Inflammatory macrophage treated with lipopolysaccharide for 1 hour (primary cell): ENCODE measurements around the gene RNPEPL1.
"Not testable (repeated sequence)": the region's sequence is repeated elsewhere in the genome, so short reads cannot be mapped to it uniquely, and the experiment has no call there.

Source experiments
- DNase-seq, 2 donors: peaks; one replicate each; pipeline ENCODE4 v3.0.0-alpha.2; 2020 to 2022

RNPEPL1 gene

DNA sequence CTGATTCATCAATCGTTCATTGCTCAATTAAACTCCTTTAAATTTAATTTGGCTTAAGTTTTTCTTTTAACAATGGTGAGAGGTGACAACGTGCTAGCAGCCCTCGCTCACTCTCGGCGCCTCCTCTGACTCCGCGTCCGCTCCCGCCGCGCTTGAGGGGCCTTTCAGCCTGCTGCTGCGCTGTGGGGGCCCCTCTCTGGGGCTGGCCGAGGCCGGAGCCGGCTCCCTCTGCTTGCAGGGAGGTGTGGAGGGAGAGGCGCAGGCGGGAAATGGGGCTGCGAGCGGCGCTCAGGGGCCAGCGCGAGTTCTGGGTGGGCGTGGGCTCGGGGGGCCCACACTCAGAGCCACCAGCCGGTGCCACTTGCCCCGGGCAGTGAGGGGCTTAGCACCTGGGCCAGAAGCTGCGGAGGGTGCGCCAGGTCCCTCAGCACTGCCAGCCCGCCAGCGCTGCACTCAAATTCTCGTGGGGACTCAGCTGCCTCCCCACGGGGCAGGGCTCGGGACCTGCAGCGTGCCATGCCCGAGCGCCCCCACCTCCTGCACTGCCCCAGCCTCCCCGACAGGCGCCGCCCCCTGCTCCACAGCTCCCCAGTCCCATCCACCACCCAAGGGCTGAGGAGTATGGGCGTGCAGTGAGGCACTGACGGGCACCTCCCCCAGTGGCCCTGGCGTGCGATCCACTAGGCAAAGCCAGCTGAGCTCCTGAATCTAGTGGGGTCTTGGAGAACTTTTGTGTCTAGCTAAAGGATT lies 30.1 kb upstream of the RNPEPL1 start:
- no peak for DNase-seq

DNA sequence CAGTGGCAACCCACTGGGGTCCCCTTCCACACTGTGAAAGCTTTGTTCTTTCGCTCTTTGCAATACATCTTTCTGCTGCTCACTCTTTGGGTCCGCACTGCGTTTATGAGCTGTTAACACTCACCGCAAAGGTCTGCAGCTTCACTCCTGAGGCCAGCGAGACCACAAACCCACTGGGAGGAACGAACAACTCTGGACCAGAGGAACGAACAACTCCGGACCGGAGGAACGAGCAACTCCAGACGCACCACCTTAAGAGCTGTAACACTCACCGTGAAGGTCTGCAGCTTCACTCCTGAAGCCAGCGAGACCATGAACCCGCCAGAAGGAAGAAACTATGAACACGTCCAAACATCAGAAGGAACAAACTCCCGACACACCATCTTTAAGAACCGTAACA lies 29.2 kb upstream of the RNPEPL1 start:
- not testable (repeated sequence) for DNase-seq

DNA sequence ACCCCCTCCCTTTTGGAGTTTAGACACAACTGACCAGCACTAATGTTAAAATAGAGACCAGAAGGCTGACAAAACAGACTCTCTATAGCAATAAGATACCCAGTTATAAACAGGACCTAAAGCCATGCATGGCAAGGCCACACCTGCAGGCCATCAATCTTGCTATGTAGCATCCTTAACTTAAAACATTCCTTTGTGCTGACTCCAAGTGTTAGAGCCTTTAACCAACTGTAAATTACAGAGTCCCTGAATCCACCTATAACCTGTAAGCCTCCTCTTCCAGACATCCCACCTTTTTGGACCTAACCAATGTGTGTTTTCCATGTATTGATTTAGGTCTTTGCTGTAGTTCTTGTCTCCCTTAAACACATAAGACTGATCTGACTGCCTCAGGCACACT lies 28.4 kb upstream of the RNPEPL1 start:
- no peak for DNase-seq

DNA sequence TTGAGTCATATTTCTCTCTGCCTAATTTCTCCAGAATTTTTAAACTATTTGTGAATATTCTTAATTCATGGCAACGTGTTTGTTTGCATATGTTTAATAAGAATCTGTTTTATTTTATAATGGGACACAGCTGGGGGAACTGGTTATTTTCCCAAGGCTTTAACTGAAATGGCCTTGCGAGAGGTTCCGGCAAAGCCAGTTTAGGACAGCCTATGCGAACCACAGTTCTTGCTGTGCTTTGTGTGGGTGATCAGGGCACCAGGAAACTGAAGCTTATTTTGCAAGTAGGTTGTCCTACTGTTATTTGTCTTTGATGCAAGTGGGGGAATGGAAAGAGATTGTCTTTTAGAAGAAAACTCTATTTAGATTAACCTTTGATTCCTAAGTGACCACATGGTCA lies 17.0 kb upstream of the RNPEPL1 start:
- no peak for DNase-seq

- DNase-seq = no peak
These were observed 16.5 kb upstream of the RNPEPL1 start for GRCh38 chr2:240551811-240552210.

DNA sequence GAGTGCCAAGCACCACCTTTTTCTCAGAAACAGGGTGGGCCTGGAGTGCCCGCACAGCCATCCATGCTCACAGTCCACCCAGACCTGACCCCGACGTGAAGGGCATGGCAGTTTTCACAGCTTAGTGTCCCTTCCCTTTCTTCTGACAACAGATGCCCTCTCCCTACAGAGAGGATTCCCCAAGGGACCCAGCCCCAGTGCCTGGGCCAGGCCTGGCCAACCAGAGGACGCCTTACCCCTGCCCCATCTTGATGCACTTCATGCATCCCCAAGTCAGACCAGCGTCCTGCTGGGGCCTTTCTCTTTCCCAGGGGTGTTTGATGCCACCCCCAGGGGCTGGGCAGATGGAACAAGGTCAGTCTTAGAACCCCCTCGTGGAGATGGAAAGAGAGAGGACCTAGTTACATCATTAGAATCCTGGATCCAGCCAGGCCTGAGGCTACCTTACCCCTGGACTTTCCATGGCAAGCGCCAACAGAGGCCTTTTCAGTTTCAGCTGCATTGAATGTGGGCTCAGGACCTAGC lies 14.3 kb upstream of the RNPEPL1 start:
- DNase-seq = no peak

- DNase-seq = no peak
These were observed 13.4 kb upstream of the RNPEPL1 start for GRCh38 chr2:240554767-240555493.

- DNase-seq = no peak
These were observed 12.6 kb upstream of the RNPEPL1 start for GRCh38 chr2:240555541-240556250.

DNA sequence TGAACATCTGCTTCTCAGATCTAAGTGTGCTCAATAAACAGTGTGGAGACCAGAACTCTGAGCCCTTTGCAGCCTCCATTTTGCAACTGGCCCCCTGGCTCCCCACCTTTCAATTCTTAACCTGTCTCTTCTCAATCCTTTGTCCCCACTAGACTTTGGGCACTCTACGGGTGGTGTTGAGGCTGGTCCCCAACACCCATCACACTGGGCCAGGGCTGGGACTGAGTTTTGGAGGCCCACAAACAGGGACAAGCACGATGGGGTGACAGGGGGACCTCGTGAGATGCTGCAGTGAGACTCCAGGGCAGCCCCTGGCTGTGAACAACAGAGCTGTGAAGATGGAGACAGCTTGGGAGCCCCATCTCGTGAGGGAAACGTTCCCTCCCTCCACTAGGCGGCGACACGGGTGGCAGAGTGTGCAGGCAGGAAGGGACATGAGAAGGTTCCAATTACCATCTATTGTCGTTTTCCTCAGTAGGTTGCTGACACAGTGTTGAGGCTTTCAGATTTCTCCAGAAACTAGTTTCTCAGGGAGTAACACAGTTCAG lies 11.7 kb upstream of the RNPEPL1 start:
- DNase-seq = peak; percentile 14 to 45

- DNase-seq = no peak
These were observed 11.1 kb upstream of the RNPEPL1 start for GRCh38 chr2:240557101-240557751.

DNA sequence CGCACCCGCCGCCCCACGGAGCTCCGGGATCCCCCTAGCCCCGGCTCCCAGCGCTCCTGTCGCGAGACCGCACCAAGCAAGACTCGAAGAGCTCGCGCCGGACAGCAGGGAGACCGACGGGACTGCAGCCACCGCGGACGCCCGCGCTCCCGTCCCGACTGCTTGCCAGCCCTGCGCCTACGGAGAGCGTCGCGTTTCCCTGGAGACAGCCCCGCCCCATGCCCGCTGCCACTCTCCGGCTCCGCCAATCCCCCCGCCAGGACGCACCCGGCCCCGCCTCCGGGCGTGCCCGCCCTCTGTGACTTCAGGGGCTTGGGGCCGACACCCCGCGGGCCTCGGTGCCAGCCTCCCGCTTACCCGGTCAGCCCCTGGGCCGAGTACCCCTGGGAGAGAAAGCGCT lies 10.5 kb upstream of the RNPEPL1 start, which contains the start of gene ANKMY1:
Gene ANKMY1, minus strand, starts transcription at position 181 of the 400 bp plus-strand sequence. CDS start 653 bp downstream, outside the sequence.
- peak; percentile 72 to 79 for DNase-seq

GRCh38 chr2:240558236-240558761 lies 10.0 kb upstream of the RNPEPL1 start:
- DNase-seq = no peak

- DNase-seq = no peak
These were observed 9.0 kb upstream of the RNPEPL1 start for GRCh38 chr2:240559286-240559685.

GRCh38 chr2:240560084-240560479 lies 8.2 kb upstream of the RNPEPL1 start, which contains the start of gene DUSP28:
Gene DUSP28 (plus strand): TSS chr2:240560357. CDS start chr2:240560685, 328 bp downstream.
- DNase-seq = peak; percentile 94 to 95

DNA sequence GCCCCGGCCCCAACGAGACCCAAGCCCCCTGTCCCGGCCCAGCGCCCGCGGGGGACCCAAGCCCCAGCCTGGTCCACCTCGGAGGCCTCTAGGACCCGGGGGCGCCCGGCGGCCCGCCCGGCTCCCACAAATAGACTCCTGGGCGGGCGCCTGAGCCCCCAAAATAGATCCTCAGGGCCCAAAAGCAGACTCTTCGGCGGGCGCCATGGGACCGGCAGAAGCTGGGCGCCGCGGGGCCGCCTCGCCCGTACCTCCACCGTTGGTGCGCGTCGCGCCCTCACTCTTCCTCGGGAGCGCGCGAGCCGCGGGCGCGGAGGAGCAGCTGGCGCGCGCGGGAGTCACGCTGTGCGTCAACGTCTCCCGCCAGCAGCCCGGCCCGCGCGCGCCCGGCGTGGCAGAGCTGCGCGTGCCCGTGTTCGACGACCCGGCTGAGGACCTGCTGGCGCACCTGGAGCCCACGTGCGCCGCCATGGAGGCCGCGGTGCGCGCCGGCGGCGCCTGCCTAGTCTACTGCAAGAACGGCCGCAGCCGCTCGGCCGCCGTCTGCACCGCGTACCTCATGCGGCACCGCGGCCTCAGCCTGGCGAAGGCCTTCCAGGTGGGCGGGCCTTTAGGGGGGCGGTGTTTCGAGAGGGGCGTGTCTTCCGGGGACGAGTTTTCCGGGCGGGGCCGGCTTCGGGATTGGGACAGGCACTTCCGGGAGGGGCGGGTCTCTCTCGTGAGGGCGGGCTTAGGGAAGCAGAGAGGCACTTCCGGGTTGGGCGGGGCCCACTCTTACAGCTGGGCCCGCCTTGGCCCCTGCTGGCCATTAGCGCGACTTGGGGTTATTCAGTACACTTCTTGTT lies 7.6 kb upstream of the RNPEPL1 start:
- DNase-seq = peak; percentile 97 to 99

GRCh38 chr2:240561325-240561971 lies 6.8 kb upstream of the RNPEPL1 start:
- DNase-seq = peak; percentile 59 to 86

- not testable (repeated sequence) for DNase-seq
These were observed 5.1 kb upstream of the RNPEPL1 start for GRCh38 chr2:240563231-240563630.

GRCh38 chr2:240563951-240564560 lies 4.2 kb upstream of the RNPEPL1 start:
- DNase-seq = no peak

DNA sequence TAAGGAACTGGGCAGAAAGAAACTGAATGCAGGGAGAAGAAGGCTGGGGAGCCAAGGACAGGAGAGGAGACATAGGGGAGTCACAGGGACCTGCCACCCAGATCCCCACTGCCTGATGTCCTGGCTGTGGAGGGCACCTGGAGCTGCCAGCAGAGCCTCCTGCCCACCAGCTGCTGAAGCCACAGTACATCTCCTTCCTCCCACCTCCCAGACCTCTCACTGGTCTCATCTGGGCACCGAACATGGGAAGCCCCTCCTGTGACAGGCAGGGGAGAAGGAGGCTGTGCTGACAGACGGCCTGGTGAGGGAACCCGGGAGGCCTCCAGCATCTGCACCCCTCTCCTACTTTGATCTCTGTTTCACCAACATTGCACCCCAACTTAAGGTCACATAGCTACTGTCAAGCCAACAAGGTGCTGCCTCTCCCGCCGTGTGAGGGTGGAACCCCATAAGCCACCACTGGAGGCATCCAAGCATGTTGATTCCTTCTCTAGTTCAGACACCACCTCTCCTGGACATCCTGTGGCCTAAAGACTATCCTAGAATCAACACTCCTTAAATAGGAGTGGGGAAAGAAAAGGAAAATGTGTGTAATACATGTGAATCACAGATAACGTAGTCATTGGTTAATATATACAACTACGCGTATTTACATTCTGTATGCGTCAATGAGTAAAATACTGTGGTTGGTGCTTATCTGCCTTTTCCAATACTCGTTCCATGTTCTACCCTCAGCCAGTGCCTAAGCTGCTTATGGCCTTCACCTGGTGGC lies 3.5 kb upstream of the RNPEPL1 start:
- DNase-seq = no peak
